K562 (cell line): ENCODE results near the gene USP1. TPM values are rescaled to one million over a fixed set of nuclear protein-coding genes. Genes with fewer than 3 reads are reported as not detected.

ENCODE experiments used
- ATAC-seq: fragments of 200-7000 bp; cut with Tn5 transposase; 3 replicates; pipeline ENCODE4 v1.9.1; 2020; ENCODE audit warnings: moderate library complexity
- BruUV-seq: library from RNA; stranded (reverse); fragments of 400-500 nt; replicated peaks from 2 replicates; lab custom pipeline; 2021; lab: Mats Ljungman, UMichigan
- CTCF ChIA-PET: fragments of 300-600 bp; formaldehyde crosslinking; extraction: SDS; loops from one replicate; lab custom pipeline; 2021; ENCODE audit warnings: low intra/inter-chr PET ratio; lab: Yijun Ruan, JAX
- POLR2A ChIA-PET: fragments of 300-600, 350-650 bp; sonication (Branson Sonifier 250); formaldehyde crosslinking; extraction: SDS; loops from one replicate; lab custom pipeline; 2021; ENCODE audit warnings: antibody characterized with exemption, inconsistent platforms; lab: Yijun Ruan, JAX
- DNase-seq, 4 experiments: peaks; one replicate each; pipeline versions ENCODE4 v3.0.0 to v3.0.0-alpha.2; 2011 to 2018; ENCODE audit warnings: low spot score in 3 of 4, mixed read lengths in 3 of 4; ENCODE audit errors: extremely low read depth in 1 of 4
- FAIRE-seq: peaks from 2 replicates; lab custom pipeline; 2011; peaks lifted over from hg19 to GRCh38; lab: Jason Lieb, UNC
- H2AFZ ChIP-seq: 2 replicates; pipeline ENCODE4 v1.6.0; 2011; ENCODE audit warnings: low read depth, low read length, control low read depth, inconsistent platforms
- H3K27ac ChIP-seq: fragments of 200-600 bp; 3 replicates; pipeline ENCODE4 v1.8.0; 2011; ENCODE audit warnings: low read depth, mild to moderate bottlenecking, control low read depth, inconsistent platforms, low read length, moderate library complexity, mixed read lengths; ENCODE audit errors: extremely low read depth
- H3K27me3 ChIP-seq, 2 experiments: fragments of 300-600 bp in 1 of 2; 2 replicates in 1 of 2; 3 replicates in 1 of 2; pipeline versions ENCODE4 v1.6.0 to v1.8.0; 2011; ENCODE audit warnings: inconsistent platforms in 2 of 2, low read length in 2 of 2, mild to moderate bottlenecking in 1 of 2, mixed read lengths in 1 of 2, moderate library complexity in 1 of 2; ENCODE audit not compliant: control insufficient read depth in 2 of 2, insufficient read depth in 2 of 2
- H3K36me3 ChIP-seq: fragments of 300-600 bp; 3 replicates; pipeline ENCODE4 v1.8.0; 2011; ENCODE audit warnings: mild to moderate bottlenecking, low read length, inconsistent platforms; ENCODE audit not compliant: control insufficient read depth, insufficient read depth
- H3K4me1 ChIP-seq, 2 experiments: fragments of 200-600 bp in 1 of 2; replicated peaks in 1 of 2; 2 replicates in 1 of 2; 3 replicates in 1 of 2; pipeline versions ENCODE4 v1.5.1 to v1.8.0; 2011; ENCODE audit warnings: inconsistent platforms in 2 of 2, low read length in 2 of 2, mild to moderate bottlenecking in 1 of 2, mixed read lengths in 1 of 2, moderate library complexity in 1 of 2; ENCODE audit not compliant: control insufficient read depth in 2 of 2, insufficient read depth in 2 of 2
- H3K4me2 ChIP-seq: 2 replicates; pipeline ENCODE4 v1.6.1; 2011; ENCODE audit warnings: low read length, control low read depth, inconsistent platforms, mixed read lengths; ENCODE audit not compliant: insufficient read depth
- H3K4me3 ChIP-seq: fragments of 200-600 bp; sonication (generic), shearing (Covaris generic); 2 replicates; pipeline ENCODE4 v1.5.1; 2016; ENCODE audit warnings: control low read depth, inconsistent platforms
- H3K79me2 ChIP-seq: fragments of 200-600 bp; 3 replicates; pipeline ENCODE4 v1.8.0; 2011; ENCODE audit warnings: low read length, inconsistent platforms; ENCODE audit not compliant: control insufficient read depth, insufficient read depth
- H3K9ac ChIP-seq, 2 experiments: 2 replicates each; pipeline versions ENCODE4 v1.6.0 to v1.6.1; 2011; ENCODE audit warnings: low read depth in 2 of 2, low read length in 2 of 2, control low read depth in 1 of 2, inconsistent platforms in 1 of 2, mild to moderate bottlenecking in 1 of 2, mixed read lengths in 1 of 2; ENCODE audit not compliant: insufficient read depth in 1 of 2
- H3K9me1 ChIP-seq: one replicate; pipeline ENCODE4 v1.6.0; 2011; ENCODE audit warnings: inconsistent platforms, mild to moderate bottlenecking, low read length, moderate library complexity; ENCODE audit not compliant: control insufficient read depth, insufficient read depth
- H3K9me3 ChIP-seq: replicated peaks from 2 replicates; pipeline ENCODE4 v1.5.1; 2011; ENCODE audit warnings: low read depth, low read length, inconsistent platforms; ENCODE audit not compliant: control insufficient read depth, insufficient read depth
- H4K20me1 ChIP-seq: replicated peaks from 2 replicates; pipeline ENCODE4 v1.6.1; 2011; ENCODE audit warnings: low read length, inconsistent platforms, mixed read lengths; ENCODE audit not compliant: control insufficient read depth, insufficient read depth
- CREBBP ChIP-seq: IDR thresholded peaks from one replicate; pipeline ENCODE4 v1.6.1; 2012; ENCODE audit warnings: low read depth, mild to moderate bottlenecking, control low read depth, inconsistent platforms, low read length
- FOS ChIP-seq: IDR thresholded peaks from 3 replicates; pipeline ENCODE4 v1.6.1; 2011; ENCODE audit not compliant: insufficient read length; ENCODE audit errors: extremely low read depth
- FOXJ2 ChIP-seq: fragments of 200-800 bp; sonication (Bioruptor generic); IDR thresholded peaks from 2 replicates; pipeline ENCODE4 v1.6.1; 2016; ENCODE audit warnings: missing genetic modification characterization, missing compliant biosample characterization
- GTF2A2 ChIP-seq: IDR thresholded peaks from 2 replicates; pipeline ENCODE4 v1.6.1; 2016; ENCODE audit warnings: mild to moderate bottlenecking, missing genetic modification characterization, missing compliant biosample characterization
- MBD2 ChIP-seq: sonication (generic); IDR thresholded peaks from 2 replicates; pipeline ENCODE4 v1.6.1; 2016; ENCODE audit warnings: low read depth, borderline replicate concordance
- MEIS2 ChIP-seq: fragments of 450-650 bp; IDR thresholded peaks from 2 replicates; pipeline ENCODE4 v1.6.1; 2014; ENCODE audit warnings: mild to moderate bottlenecking; ENCODE audit not compliant: partially characterized antibody
- NCOA6 ChIP-seq: fragments of 450-650 bp; IDR thresholded peaks from 2 replicates; pipeline ENCODE4 v1.6.1; 2017; ENCODE audit warnings: mild to moderate bottlenecking
- NEUROD1 ChIP-seq: fragments of 150-350 bp; IDR thresholded peaks from 2 replicates; pipeline ENCODE4 v1.6.1; 2014; ENCODE audit warnings: borderline replicate concordance, low read length, low read depth; ENCODE audit not compliant: partially characterized antibody
- PCBP2 ChIP-seq: fragments of 200-400 bp; formaldehyde crosslinking; IDR thresholded peaks from 2 replicates; pipeline ENCODE4 v1.6.1; 2018; ENCODE audit warnings: low read length, low read depth, mild to moderate bottlenecking, moderate library complexity; ENCODE audit not compliant: poor library complexity, severe bottlenecking
- PRPF4 ChIP-seq: fragments of 200-400 bp; formaldehyde crosslinking; IDR thresholded peaks from one replicate; pipeline ENCODE4 v1.6.1; 2017; ENCODE audit warnings: low read length, low read depth, mild to moderate bottlenecking; ENCODE audit not compliant: insufficient read depth, poor library complexity, severe bottlenecking
- RFX1 ChIP-seq: fragments of 450-650 bp; IDR thresholded peaks from 2 replicates; pipeline ENCODE4 v1.6.1; 2016; ENCODE audit warnings: mild to moderate bottlenecking, moderate library complexity
- SREBF2 ChIP-seq: sonication (generic); formaldehyde crosslinking; IDR thresholded peaks from 2 replicates; pipeline ENCODE4 v1.4.0; 2020; ENCODE audit warnings: mild to moderate bottlenecking, missing genetic modification reagents
- ZNF431 ChIP-seq: sonication (generic); formaldehyde crosslinking; IDR thresholded peaks from 2 replicates; pipeline ENCODE4 v1.8.0; 2022; ENCODE audit warnings: mild to moderate bottlenecking, missing genetic modification reagents
- ZNF696 ChIP-seq: fragments of 250-450 bp; sonication (Bioruptor Pico); conservative IDR thresholded peaks from 2 replicates; pipeline ENCODE4 v1.4.0; 2020; ENCODE audit warnings: mild to moderate bottlenecking, moderate library complexity
- WGBS: fragments of 100-300 bp; shearing (Covaris generic); methylation state at CpG from one replicate; pipeline ENCODE4 v1.1.6; 2016; ENCODE audit warnings: low coverage, mixed read lengths; ENCODE audit not compliant: insufficient coverage; ENCODE audit errors: missing lambda C conversion rate; 5-methylcytosine and 5-hydroxymethylcytosine counted together
- in situ Hi-C: fragments of 300-500 bp; cut with MboI; formaldehyde crosslinking; loops from 4 replicates; pipeline ENCODE4 v1.15.0; 2018; ENCODE audit warnings: inconsistent platforms, mixed read lengths
- intact Hi-C: fragments of 100-400 bp; cut with micrococcal nuclease; formaldehyde crosslinking; loops from 2 replicates; pipeline ENCODE4 v1.14.2; 2022
- polyA plus RNA-seq, 8 experiments: library from polyadenylated mRNA; depleted of rRNA in 4 of 8; stranded (reverse) in 5 of 8; unstranded in 3 of 8; fragments of >200 nt; fragmentation: Nextera tagmentation in 2 of 8; fragmentation: Illumina TruSeq in 1 of 8; extraction: Ambion mirVana in 2 of 8; extraction: Trizol in 1 of 8; gene quantifications; 2 replicates each; pipeline versions ENCODE4 v1.2.1 to v1.2.3, GENCODE V29; 2011 to 2014; ENCODE audit warnings: inconsistent platforms in 1 of 8, missing spikeins in 1 of 8
- total RNA-seq, 7 experiments: library from RNA; depleted of rRNA in 6 of 7; stranded (reverse); fragments of >200 nt in 6 of 7; fragmentation: Illumina TruSeq in 2 of 7; extraction: Trizol in 2 of 7; gene quantifications; 2 replicates each; pipeline versions ENCODE4 v1.2.1 to v1.2.3, GENCODE V29; 2011 to 2021; ENCODE audit warnings: low replicate concordance in 1 of 7
- TF ChIP-seq, protein P1 (sequence below): fragments of 450-650 bp; IDR thresholded peaks from 2 replicates; pipeline ENCODE4 v1.6.1; 2016; ENCODE audit warnings: missing biosample characterization, missing genetic modification characterization

Gene USP1
- total and polyA plus RNA-seq, 9 of the 15 experiments (the other 6 are each of a cell fraction or from before 2014, with no cell fraction given), result 27.3 to 87.9 (median 51.7) TPM

DNA sequence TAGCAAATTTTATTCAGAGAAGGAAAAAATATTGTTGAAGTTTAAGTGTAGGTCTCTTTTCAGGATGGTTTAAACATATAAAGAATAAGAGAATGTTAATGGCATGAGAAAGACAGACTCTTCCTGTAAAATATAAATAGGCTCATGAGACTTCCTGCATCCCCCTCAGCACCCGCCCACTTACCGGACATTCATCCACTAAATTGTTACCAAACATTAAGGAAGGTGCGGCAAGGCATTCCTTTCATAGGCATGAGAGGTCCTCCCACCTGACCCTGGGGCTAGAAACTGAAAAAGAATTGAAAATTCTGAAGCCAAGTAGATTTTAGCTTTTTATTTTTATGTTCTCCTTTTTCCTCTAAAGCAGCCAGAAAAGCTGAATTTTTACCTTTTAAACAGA, 10.6 kb upstream of the USP1 start:
- no peaks in the 10 kb centered on the region for H4K20me1 ChIP-seq
- H3K4me1 ChIP-seq, result peaks cover 0 to 13% of the 10 kb centered on the region in 2 experiments; a peak in 2 of 5 replicates
- H3K9ac ChIP-seq, result no peak overlapping the region
- no peak overlapping the region for H2AFZ ChIP-seq
- in situ Hi-C loops, result no loop called here
- no peak overlapping the region for H3K4me2 ChIP-seq
- peaks cover under 1 to 3% of the 10 kb centered on the region in 2 experiments; a peak in 1 of 5 replicates for H3K27me3 ChIP-seq
- H3K4me3 ChIP-seq, result no peak overlapping the region
- no peaks in the 10 kb centered on the region for H3K9me1 ChIP-seq
- POLR2A ChIA-PET, result interaction anchor here (2.4 kb wide), 1 partner anchor 10 kb away, joined by 7 read pairs; no protein-coding TSS in a partner anchor
- intact Hi-C loops, result no loop called here
- DNase-seq (no peak), ATAC-seq (no peak), FAIRE-seq (no peak)
- no peak for TF ChIP-seq SREBF2 (CRISPR knock-in tag)
- TF ChIP-seq ZNF431, result no peak
- no peak for TF ChIP-seq MBD2
- no peak for TF ChIP-seq ZNF696 (CRISPR knock-in tag)
- no peak for TF ChIP-seq NEUROD1
- TF ChIP-seq CREBBP, result no peak
- no peak for TF ChIP-seq RFX1
- no peak for TF ChIP-seq FOXJ2
- TF ChIP-seq PCBP2, result no peak
- TF ChIP-seq FOS, result no peak
- TF ChIP-seq, protein P1, sequence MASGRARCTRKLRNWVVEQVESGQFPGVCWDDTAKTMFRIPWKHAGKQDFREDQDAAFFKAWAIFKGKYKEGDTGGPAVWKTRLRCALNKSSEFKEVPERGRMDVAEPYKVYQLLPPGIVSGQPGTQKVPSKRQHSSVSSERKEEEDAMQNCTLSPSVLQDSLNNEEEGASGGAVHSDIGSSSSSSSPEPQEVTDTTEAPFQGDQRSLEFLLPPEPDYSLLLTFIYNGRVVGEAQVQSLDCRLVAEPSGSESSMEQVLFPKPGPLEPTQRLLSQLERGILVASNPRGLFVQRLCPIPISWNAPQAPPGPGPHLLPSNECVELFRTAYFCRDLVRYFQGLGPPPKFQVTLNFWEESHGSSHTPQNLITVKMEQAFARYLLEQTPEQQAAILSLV (tag), result no peak
- no peak for TF ChIP-seq GTF2A2 (tag)
- TF ChIP-seq PRPF4, result no peak
- TF ChIP-seq MEIS2, result no peak
- no peak for TF ChIP-seq NCOA6
- no peaks in the 10 kb centered on the region for H3K9me3 ChIP-seq
- H3K36me3 ChIP-seq, result no peaks in the 10 kb centered on the region
- no TSS peak for BruUV-seq
- no peaks in the 10 kb centered on the region for H3K79me2 ChIP-seq
- WGBS, result 7% methylated on average over 3 of the region's 3 CpGs
- CTCF ChIA-PET, result no interaction called here
- no peak overlapping the region for H3K27ac ChIP-seq
